ENCODE data around the gene NRXN3.
"Not testable (repeated sequence)": the region's sequence is repeated elsewhere in the genome, so short reads cannot be mapped to it uniquely, and the experiment has no call there.

NRXN3 gene

GRCh38 chr14:79764323-79764722 is 1594.2 kb downstream of the NRXN3 start:
- H3K27ac ChIP-seq (ENCODE audit: low read depth, low read length) = no peak overlapping the region
- no peaks in the 10 kb centered on the region for H3K9me3 ChIP-seq (ENCODE audit: control insufficient read depth in 5 of 5, low read length in 5 of 5)
- H3K4me1 ChIP-seq (ENCODE audit: control insufficient read depth in 5 of 5, insufficient read depth in 5 of 5, low read length in 5 of 5) = no peaks in the 10 kb centered on the region
- no peak overlapping the region for H3K4me3 ChIP-seq (ENCODE audit: low read depth in 1 of 5, low read length in 5 of 5)
- no peaks in the 10 kb centered on the region for H3K27me3 ChIP-seq (ENCODE audit: control insufficient read depth in 5 of 5, insufficient read depth in 4 of 5, low read length in 5 of 5)
- H3K9ac ChIP-seq (ENCODE audit: low read length in 5 of 5) = no peak overlapping the region
- H3K36me3 ChIP-seq (ENCODE audit: control insufficient read depth in 5 of 5, insufficient read depth in 5 of 5, low read length in 5 of 5) = no peaks in the 10 kb centered on the region

GRCh38 chr14:79766511-79766910 is 1596.3 kb downstream of the NRXN3 start:
- H3K27me3 ChIP-seq (ENCODE audit: control insufficient read depth in 5 of 5, insufficient read depth in 4 of 5, low read length in 5 of 5) = no peaks in the 10 kb centered on the region
- no peaks in the 10 kb centered on the region for H3K9me3 ChIP-seq (ENCODE audit: control insufficient read depth in 5 of 5, low read length in 5 of 5)
- no peak overlapping the region for H3K27ac ChIP-seq (ENCODE audit: low read depth, low read length)
- H3K9ac ChIP-seq (ENCODE audit: low read length in 5 of 5) = no peak overlapping the region
- H3K36me3 ChIP-seq (ENCODE audit: control insufficient read depth in 5 of 5, insufficient read depth in 5 of 5, low read length in 5 of 5) = no peaks in the 10 kb centered on the region
- H3K4me1 ChIP-seq (ENCODE audit: control insufficient read depth in 5 of 5, insufficient read depth in 5 of 5, low read length in 5 of 5) = no peaks in the 10 kb centered on the region
- no peak overlapping the region for H3K4me3 ChIP-seq (ENCODE audit: low read depth in 1 of 5, low read length in 5 of 5)

GRCh38 chr14:79767251-79767650 is 1597.1 kb downstream of the NRXN3 start:
- H3K36me3 ChIP-seq (ENCODE audit: control insufficient read depth in 5 of 5, insufficient read depth in 5 of 5, low read length in 5 of 5) = no peaks in the 10 kb centered on the region
- H3K4me1 ChIP-seq (ENCODE audit: control insufficient read depth in 5 of 5, insufficient read depth in 5 of 5, low read length in 5 of 5) = no peaks in the 10 kb centered on the region
- no peak overlapping the region for H3K9ac ChIP-seq (ENCODE audit: low read length in 5 of 5)
- no peak overlapping the region for H3K4me3 ChIP-seq (ENCODE audit: low read depth in 1 of 5, low read length in 5 of 5)
- no peaks in the 10 kb centered on the region for H3K9me3 ChIP-seq (ENCODE audit: control insufficient read depth in 5 of 5, low read length in 5 of 5)
- no peaks in the 10 kb centered on the region for H3K27me3 ChIP-seq (ENCODE audit: control insufficient read depth in 5 of 5, insufficient read depth in 4 of 5, low read length in 5 of 5)
- no peak overlapping the region for H3K27ac ChIP-seq (ENCODE audit: low read depth, low read length)

GRCh38 chr14:79767721-79768120 is 1597.5 kb downstream of the NRXN3 start:
- H3K9ac ChIP-seq (ENCODE audit: low read length in 5 of 5); H3K4me1 ChIP-seq (ENCODE audit: control insufficient read depth in 5 of 5, insufficient read depth in 5 of 5, low read length in 5 of 5); H3K36me3 ChIP-seq (ENCODE audit: control insufficient read depth in 5 of 5, insufficient read depth in 5 of 5, low read length in 5 of 5); H3K9me3 ChIP-seq (ENCODE audit: control insufficient read depth in 5 of 5, low read length in 5 of 5); H3K4me3 ChIP-seq (ENCODE audit: low read depth in 1 of 5, low read length in 5 of 5); H3K27ac ChIP-seq (ENCODE audit: low read depth, low read length); H3K27me3 ChIP-seq (ENCODE audit: control insufficient read depth in 5 of 5, insufficient read depth in 4 of 5, low read length in 5 of 5): not testable (repeated sequence)

GRCh38 chr14:79781882-79782281 is 1611.7 kb downstream of the NRXN3 start:
- Histone ChIP-seq H3K4me3 (ENCODE audit: low read depth in 1 of 5, low read length in 5 of 5) (no peak overlapping the region), H3K27ac (ENCODE audit: low read depth, low read length) (no peak overlapping the region), H3K36me3 (ENCODE audit: control insufficient read depth in 5 of 5, insufficient read depth in 5 of 5, low read length in 5 of 5) (no peaks in the 10 kb centered on the region), H3K9me3 (ENCODE audit: control insufficient read depth in 5 of 5, low read length in 5 of 5) (no peaks in the 10 kb centered on the region), H3K27me3 (ENCODE audit: control insufficient read depth in 5 of 5, insufficient read depth in 4 of 5, low read length in 5 of 5) (no peaks in the 10 kb centered on the region), H3K4me1 (ENCODE audit: control insufficient read depth in 5 of 5, insufficient read depth in 5 of 5, low read length in 5 of 5) (no peaks in the 10 kb centered on the region), H3K9ac (ENCODE audit: low read length in 5 of 5) (no peak overlapping the region)

GRCh38 chr14:79783041-79783440 is 1612.9 kb downstream of the NRXN3 start:
- H3K27me3 ChIP-seq (ENCODE audit: control insufficient read depth in 5 of 5, insufficient read depth in 4 of 5, low read length in 5 of 5) = no peaks in the 10 kb centered on the region
- no peaks in the 10 kb centered on the region for H3K9me3 ChIP-seq (ENCODE audit: control insufficient read depth in 5 of 5, low read length in 5 of 5)
- no peak overlapping the region for H3K27ac ChIP-seq (ENCODE audit: low read depth, low read length)
- no peaks in the 10 kb centered on the region for H3K4me1 ChIP-seq (ENCODE audit: control insufficient read depth in 5 of 5, insufficient read depth in 5 of 5, low read length in 5 of 5)
- H3K4me3 ChIP-seq (ENCODE audit: low read depth in 1 of 5, low read length in 5 of 5) = no peak overlapping the region
- H3K36me3 ChIP-seq (ENCODE audit: control insufficient read depth in 5 of 5, insufficient read depth in 5 of 5, low read length in 5 of 5) = no peaks in the 10 kb centered on the region
- no peak overlapping the region for H3K9ac ChIP-seq (ENCODE audit: low read length in 5 of 5)

- Histone ChIP-seq H3K27ac (ENCODE audit: low read depth, low read length) (no peak overlapping the region), H3K4me3 (ENCODE audit: low read depth in 1 of 5, low read length in 5 of 5) (no peak overlapping the region), H3K27me3 (ENCODE audit: control insufficient read depth in 5 of 5, insufficient read depth in 4 of 5, low read length in 5 of 5) (no peaks in the 10 kb centered on the region), H3K9me3 (ENCODE audit: control insufficient read depth in 5 of 5, low read length in 5 of 5) (no peaks in the 10 kb centered on the region), H3K4me1 (ENCODE audit: control insufficient read depth in 5 of 5, insufficient read depth in 5 of 5, low read length in 5 of 5) (no peaks in the 10 kb centered on the region), H3K9ac (ENCODE audit: low read length in 5 of 5) (no peak overlapping the region), H3K36me3 (ENCODE audit: control insufficient read depth in 5 of 5, insufficient read depth in 5 of 5, low read length in 5 of 5) (no peaks in the 10 kb centered on the region)
These were observed 1616.3 kb downstream of the NRXN3 start for GRCh38 chr14:79786522-79786921.

GRCh38 chr14:79788346-79788745 is 1618.2 kb downstream of the NRXN3 start:
- Histone ChIP-seq H3K36me3 (ENCODE audit: control insufficient read depth in 5 of 5, insufficient read depth in 5 of 5, low read length in 5 of 5) (no peaks in the 10 kb centered on the region), H3K9ac (ENCODE audit: low read length in 5 of 5) (no peak overlapping the region), H3K4me3 (ENCODE audit: low read depth in 1 of 5, low read length in 5 of 5) (no peak overlapping the region), H3K4me1 (ENCODE audit: control insufficient read depth in 5 of 5, insufficient read depth in 5 of 5, low read length in 5 of 5) (no peaks in the 10 kb centered on the region), H3K9me3 (ENCODE audit: control insufficient read depth in 5 of 5, low read length in 5 of 5) (no peaks in the 10 kb centered on the region), H3K27me3 (ENCODE audit: control insufficient read depth in 5 of 5, insufficient read depth in 4 of 5, low read length in 5 of 5) (no peaks in the 10 kb centered on the region), H3K27ac (ENCODE audit: low read depth, low read length) (no peak overlapping the region)

- no peaks in the 10 kb centered on the region for H3K36me3 ChIP-seq (ENCODE audit: control insufficient read depth in 5 of 5, insufficient read depth in 5 of 5, low read length in 5 of 5)
- H3K9me3 ChIP-seq (ENCODE audit: control insufficient read depth in 5 of 5, low read length in 5 of 5) = no peaks in the 10 kb centered on the region
- H3K4me1 ChIP-seq (ENCODE audit: control insufficient read depth in 5 of 5, insufficient read depth in 5 of 5, low read length in 5 of 5) = no peaks in the 10 kb centered on the region
- H3K27ac ChIP-seq (ENCODE audit: low read depth, low read length) = no peak overlapping the region
- H3K27me3 ChIP-seq (ENCODE audit: control insufficient read depth in 5 of 5, insufficient read depth in 4 of 5, low read length in 5 of 5) = no peaks in the 10 kb centered on the region
- no peak overlapping the region for H3K9ac ChIP-seq (ENCODE audit: low read length in 5 of 5)
- H3K4me3 ChIP-seq (ENCODE audit: low read depth in 1 of 5, low read length in 5 of 5) = no peak overlapping the region
These were observed 1621.0 kb downstream of the NRXN3 start for GRCh38 chr14:79791055-79791732.

GRCh38 chr14:79802093-79802492 is 1631.9 kb downstream of the NRXN3 start:
- Histone ChIP-seq H3K27me3 (ENCODE audit: control insufficient read depth in 5 of 5, insufficient read depth in 4 of 5, low read length in 5 of 5) (no peaks in the 10 kb centered on the region), H3K9ac (ENCODE audit: low read length in 5 of 5) (no peak overlapping the region), H3K4me3 (ENCODE audit: low read depth in 1 of 5, low read length in 5 of 5) (no peak overlapping the region), H3K27ac (ENCODE audit: low read depth, low read length) (no peak overlapping the region), H3K36me3 (ENCODE audit: control insufficient read depth in 5 of 5, insufficient read depth in 5 of 5, low read length in 5 of 5) (no peaks in the 10 kb centered on the region), H3K9me3 (ENCODE audit: control insufficient read depth in 5 of 5, low read length in 5 of 5) (no peaks in the 10 kb centered on the region), H3K4me1 (ENCODE audit: control insufficient read depth in 5 of 5, insufficient read depth in 5 of 5, low read length in 5 of 5) (peaks cover 0 to 5% (median 0%) of the 10 kb centered on the region in 5 donors)

GRCh38 chr14:79805636-79806035 is 1635.5 kb downstream of the NRXN3 start:
- H3K27me3 ChIP-seq (ENCODE audit: control insufficient read depth in 5 of 5, insufficient read depth in 4 of 5, low read length in 5 of 5) = no peaks in the 10 kb centered on the region
- H3K4me1 ChIP-seq (ENCODE audit: control insufficient read depth in 5 of 5, insufficient read depth in 5 of 5, low read length in 5 of 5) = no peaks in the 10 kb centered on the region
- H3K27ac ChIP-seq (ENCODE audit: low read depth, low read length) = no peak overlapping the region
- H3K9me3 ChIP-seq (ENCODE audit: control insufficient read depth in 5 of 5, low read length in 5 of 5) = no peaks in the 10 kb centered on the region
- no peak overlapping the region for H3K9ac ChIP-seq (ENCODE audit: low read length in 5 of 5)
- no peak overlapping the region for H3K4me3 ChIP-seq (ENCODE audit: low read depth in 1 of 5, low read length in 5 of 5)
- no peaks in the 10 kb centered on the region for H3K36me3 ChIP-seq (ENCODE audit: control insufficient read depth in 5 of 5, insufficient read depth in 5 of 5, low read length in 5 of 5)
